Testis (tissue), 2 donors: ENCODE results near the gene ARSI.

Experiments used
- POLR2A ChIP-seq: fragments of 450-650 bp; IDR thresholded peaks from one replicate; pipeline ENCODE4 v1.6.1; 2017; ENCODE audit warnings: antibody characterized with exemption, mild to moderate bottlenecking, moderate library complexity
- TF ChIP-seq, protein P1 (sequence below), 3 experiments: fragments of 450-650 bp in 2 of 3; fragments of 200-600 bp in 1 of 3; sonication (generic) in 1 of 3; IDR thresholded peaks; one replicate each; pipeline ENCODE4 v1.5.1; 2016 to 2019; ENCODE audit warnings: antibody characterized with exemption in 3 of 3, mild to moderate bottlenecking in 2 of 3, moderate library complexity in 1 of 3

DNA sequence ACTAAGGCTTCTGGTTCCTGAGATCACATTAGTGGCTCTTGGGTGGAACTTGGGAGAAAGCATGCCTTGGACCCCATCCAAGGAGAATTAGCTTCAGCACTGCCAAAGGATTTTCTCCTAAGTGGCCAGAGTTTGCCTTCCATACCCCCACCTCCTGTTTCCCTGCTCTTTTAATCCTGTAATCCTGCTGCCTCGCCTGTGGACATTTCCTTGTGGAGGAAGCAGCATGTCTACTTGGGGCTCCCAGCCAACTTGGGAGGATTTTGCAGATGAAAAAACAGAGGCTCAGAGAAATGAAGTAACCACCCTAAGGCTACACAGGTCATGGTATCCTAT is 1.6 kb downstream of the ARSI start:
- TF ChIP-seq, protein P1, sequence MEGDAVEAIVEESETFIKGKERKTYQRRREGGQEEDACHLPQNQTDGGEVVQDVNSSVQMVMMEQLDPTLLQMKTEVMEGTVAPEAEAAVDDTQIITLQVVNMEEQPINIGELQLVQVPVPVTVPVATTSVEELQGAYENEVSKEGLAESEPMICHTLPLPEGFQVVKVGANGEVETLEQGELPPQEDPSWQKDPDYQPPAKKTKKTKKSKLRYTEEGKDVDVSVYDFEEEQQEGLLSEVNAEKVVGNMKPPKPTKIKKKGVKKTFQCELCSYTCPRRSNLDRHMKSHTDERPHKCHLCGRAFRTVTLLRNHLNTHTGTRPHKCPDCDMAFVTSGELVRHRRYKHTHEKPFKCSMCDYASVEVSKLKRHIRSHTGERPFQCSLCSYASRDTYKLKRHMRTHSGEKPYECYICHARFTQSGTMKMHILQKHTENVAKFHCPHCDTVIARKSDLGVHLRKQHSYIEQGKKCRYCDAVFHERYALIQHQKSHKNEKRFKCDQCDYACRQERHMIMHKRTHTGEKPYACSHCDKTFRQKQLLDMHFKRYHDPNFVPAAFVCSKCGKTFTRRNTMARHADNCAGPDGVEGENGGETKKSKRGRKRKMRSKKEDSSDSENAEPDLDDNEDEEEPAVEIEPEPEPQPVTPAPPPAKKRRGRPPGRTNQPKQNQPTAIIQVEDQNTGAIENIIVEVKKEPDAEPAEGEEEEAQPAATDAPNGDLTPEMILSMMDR (IDR thresholded peaks at IDR 0.05), result no peak
- TF ChIP-seq POLR2A, result no peak
